Sigmoid colon (tissue), 4 donors: ENCODE measurements around the gene PTH1R.

Source experiments
- POLR2AphosphoS5 ChIP-seq, 4 donors: sonication (generic); formaldehyde crosslinking; IDR thresholded peaks; one replicate each; pipeline ENCODE4 v1.6.1; 2017; ENCODE audit warnings: antibody characterized with exemption in 4 of 4
- TF ChIP-seq, protein P1 (sequence below), 4 experiments: fragments of 450-650 bp in 3 of 4; fragments of 200-600 bp in 1 of 4; IDR thresholded peaks; one replicate each; pipeline ENCODE4 v1.5.1; 2016 to 2019; ENCODE audit warnings: antibody characterized with exemption in 4 of 4, mild to moderate bottlenecking in 3 of 4, moderate library complexity in 2 of 4

DNA sequence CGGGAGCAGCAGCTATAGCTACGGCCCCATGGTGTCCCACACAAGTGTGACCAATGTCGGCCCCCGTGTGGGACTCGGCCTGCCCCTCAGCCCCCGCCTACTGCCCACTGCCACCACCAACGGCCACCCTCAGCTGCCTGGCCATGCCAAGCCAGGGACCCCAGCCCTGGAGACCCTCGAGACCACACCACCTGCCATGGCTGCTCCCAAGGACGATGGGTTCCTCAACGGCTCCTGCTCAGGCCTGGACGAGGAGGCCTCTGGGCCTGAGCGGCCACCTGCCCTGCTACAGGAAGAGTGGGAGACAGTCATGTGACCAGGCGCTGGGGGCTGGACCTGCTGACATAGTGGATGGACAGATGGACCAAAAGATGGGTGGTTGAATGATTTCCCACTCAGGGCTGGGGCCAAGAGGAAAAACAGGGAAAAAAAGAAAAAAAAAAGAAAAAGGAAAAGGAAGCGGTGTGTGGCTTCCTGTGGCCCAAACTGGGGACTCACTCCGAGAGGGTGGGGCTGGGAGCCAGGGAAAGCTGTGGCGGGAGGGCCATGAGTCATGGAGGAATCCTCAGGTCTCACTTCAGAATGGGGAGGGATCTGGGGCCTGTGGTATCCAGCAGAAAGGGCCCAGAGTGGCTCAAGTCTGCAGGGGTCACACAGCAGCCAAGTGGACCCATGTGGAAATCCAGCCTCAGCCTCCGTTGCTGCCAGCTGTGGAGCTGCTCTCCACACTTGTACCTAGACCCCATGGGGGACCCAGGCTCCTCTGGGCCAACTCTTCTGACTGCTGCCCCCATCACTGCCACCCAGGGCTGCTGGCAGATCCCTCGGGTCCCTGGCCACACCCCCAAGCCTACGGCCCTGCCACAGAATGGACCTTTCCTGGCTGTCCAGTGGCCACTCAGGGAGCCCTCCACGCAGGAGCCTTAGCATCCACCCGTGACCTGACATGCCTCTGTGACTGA is 26.1 kb downstream of the PTH1R start:
- TF ChIP-seq POLR2AphosphoS5 (IDR thresholded peaks at IDR 0.05) = no peak
- TF ChIP-seq, protein P1, sequence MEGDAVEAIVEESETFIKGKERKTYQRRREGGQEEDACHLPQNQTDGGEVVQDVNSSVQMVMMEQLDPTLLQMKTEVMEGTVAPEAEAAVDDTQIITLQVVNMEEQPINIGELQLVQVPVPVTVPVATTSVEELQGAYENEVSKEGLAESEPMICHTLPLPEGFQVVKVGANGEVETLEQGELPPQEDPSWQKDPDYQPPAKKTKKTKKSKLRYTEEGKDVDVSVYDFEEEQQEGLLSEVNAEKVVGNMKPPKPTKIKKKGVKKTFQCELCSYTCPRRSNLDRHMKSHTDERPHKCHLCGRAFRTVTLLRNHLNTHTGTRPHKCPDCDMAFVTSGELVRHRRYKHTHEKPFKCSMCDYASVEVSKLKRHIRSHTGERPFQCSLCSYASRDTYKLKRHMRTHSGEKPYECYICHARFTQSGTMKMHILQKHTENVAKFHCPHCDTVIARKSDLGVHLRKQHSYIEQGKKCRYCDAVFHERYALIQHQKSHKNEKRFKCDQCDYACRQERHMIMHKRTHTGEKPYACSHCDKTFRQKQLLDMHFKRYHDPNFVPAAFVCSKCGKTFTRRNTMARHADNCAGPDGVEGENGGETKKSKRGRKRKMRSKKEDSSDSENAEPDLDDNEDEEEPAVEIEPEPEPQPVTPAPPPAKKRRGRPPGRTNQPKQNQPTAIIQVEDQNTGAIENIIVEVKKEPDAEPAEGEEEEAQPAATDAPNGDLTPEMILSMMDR (IDR thresholded peaks at IDR 0.05) = no peak
